ENCODE results near the gene C3orf20.
"Not testable (repeated sequence)": the region's sequence is repeated elsewhere in the genome, so short reads cannot be mapped to it uniquely, and the experiment has no call there.

Gene C3orf20

DNA sequence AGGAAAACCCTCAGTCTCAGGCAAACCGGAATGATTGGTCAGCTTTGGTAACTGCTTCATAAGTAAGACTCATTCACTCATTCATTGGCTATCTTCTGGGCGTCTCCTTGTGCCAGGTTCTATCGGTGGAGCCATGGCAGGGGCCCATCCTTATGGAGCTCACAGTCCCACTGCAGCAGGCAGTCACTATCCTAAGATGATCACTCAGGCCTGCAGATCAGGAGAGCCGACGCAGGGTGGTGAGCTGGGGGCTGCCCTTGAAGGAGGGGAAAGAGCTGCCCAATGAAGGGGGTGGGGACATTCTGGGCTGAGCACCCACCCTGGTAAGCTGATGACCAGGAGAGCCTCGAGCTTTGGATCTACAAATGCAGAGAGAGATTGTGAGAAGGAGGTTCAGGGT, 123.3 kb downstream of the C3orf20 start:
- no peak for DNase-seq (ENCODE audit: low spot score)

DNA sequence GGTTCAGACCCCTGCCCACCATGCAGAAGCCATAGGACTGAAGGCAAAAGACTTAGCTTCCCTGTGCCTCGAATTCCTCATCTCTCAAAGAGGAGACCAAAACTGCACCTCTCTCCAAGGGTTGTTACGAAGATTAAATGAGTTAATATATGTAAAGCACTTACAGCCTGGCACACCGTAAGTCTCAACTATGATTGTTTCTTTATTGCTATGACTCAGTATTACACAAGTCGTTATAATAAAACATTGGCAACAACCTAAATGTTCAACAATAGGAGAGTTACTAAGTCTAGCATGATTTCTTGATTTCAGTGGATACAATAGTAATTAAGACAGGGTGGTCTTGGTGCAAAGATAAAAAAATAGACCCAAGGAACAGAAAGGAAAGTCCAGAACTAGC, 124.2 kb downstream of the C3orf20 start:
- no peak for DNase-seq (ENCODE audit: low spot score)

DNA sequence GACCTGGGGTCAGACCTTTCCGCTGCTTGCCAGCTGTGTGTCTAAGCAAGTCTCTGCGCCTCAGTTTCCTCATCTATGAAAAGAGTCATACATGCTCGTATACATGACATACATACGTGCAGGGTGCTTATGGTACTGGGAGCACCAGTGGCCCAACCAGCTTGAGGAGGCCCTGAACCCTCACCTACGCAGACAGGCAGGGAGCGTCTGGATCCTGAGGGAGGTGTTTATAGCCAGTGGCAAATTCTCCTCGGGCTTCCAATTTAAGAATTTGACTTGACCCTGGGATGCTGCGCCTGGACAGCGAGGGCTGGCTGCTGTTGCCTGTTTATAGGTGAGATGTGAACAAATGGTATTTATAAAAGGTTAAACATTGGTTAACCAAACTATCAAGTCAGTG, 126.1 kb downstream of the C3orf20 start:
- DNase-seq (ENCODE audit: low spot score), result no peak

DNA sequence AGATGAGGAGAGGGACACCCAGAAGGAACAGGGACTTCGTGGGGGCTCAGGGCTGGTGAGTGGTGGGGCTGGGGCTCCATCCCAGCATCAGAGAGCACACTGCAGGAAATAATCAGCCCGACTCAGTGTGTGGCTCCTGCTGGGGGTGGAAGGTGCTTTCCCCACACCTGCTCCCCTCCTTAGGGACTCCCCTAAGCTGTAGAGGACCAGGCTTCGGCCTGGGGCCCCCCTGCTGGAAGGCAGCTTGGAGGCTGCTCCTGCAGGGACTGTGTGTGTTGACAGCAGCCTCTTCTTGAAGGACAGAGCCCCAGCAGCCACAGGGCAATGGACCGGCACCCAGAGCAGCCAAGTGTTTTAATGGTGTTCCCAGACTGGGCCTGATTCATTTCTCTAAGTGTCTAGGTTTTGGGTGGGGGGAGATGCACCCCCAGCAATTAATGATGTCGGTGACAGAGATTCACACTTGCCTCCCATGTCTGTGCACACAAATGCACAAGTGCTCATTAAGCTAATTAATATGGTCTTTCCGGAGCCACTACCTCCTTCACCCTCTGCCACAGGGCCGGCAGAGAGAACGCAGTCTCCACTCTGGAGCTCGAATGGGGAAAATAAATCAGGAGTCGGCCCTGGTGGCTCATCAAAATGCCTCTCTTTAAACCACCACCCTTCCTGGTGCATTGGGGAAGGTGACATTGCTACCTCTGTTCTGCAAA, 126.9 kb downstream of the C3orf20 start:
- DNase-seq (ENCODE audit: low spot score), result no peak

DNA sequence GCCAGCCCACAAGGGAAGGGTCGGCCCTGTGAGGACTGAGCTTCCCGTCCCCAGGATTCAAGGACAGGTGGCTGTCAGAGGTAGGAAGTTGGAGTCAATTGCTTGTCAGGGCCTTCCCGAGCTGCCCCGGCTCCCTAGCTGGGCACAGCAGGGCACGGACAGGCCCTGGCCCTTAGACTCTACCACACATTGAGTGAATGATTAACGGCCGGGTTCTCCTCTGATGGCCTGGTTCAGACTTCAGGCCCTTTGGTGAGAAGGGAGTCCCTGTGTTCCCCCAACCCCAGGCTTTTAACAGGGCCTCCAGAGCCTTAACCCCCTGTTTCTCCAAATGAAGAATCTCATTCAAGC, 127.4 kb downstream of the C3orf20 start:
- DNase-seq (ENCODE audit: low spot score), result no peak

DNA sequence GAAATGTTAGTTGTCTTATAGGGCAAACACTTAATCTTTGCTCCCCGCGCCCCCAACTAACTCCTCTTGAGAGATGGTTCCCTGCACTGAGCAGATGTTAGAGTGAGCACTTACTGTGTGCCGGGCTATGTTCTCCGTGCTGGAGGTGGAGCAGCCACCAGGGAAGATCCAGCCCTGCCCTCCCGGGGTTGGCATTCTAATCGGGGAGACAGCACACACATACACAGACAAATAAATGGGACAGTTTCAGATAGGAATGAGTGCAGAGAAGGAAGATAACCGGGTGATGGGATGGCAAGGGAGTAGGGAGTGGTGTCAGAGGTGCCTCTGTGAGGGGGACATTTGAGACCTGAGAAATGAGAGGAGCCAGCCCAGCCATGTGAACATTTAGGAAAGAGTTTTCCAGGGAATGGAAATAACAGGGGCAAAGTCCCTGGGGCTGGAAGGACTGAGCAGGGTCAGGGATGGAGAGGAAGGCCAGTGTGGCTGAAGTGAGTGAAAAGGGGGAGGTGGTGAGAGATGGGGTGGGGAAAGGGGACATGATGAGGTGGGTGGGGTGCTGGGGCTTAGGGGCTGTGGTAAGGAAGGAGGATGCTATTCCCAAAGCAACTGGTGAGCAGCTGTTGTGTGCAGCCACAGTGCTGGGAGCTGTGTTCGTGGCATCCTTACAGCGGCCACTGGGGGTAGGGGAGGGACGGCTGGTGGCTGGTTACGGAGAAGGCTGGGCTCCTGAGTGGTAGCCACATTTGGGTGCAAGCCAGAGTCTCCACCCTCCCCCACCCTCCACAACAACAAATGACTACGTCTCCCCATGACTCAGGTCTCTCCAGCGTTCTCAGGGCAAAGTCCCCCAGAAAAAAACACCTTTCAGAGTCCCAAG, 128.4 kb downstream of the C3orf20 start:
- no peak for DNase-seq (ENCODE audit: low spot score)

DNA sequence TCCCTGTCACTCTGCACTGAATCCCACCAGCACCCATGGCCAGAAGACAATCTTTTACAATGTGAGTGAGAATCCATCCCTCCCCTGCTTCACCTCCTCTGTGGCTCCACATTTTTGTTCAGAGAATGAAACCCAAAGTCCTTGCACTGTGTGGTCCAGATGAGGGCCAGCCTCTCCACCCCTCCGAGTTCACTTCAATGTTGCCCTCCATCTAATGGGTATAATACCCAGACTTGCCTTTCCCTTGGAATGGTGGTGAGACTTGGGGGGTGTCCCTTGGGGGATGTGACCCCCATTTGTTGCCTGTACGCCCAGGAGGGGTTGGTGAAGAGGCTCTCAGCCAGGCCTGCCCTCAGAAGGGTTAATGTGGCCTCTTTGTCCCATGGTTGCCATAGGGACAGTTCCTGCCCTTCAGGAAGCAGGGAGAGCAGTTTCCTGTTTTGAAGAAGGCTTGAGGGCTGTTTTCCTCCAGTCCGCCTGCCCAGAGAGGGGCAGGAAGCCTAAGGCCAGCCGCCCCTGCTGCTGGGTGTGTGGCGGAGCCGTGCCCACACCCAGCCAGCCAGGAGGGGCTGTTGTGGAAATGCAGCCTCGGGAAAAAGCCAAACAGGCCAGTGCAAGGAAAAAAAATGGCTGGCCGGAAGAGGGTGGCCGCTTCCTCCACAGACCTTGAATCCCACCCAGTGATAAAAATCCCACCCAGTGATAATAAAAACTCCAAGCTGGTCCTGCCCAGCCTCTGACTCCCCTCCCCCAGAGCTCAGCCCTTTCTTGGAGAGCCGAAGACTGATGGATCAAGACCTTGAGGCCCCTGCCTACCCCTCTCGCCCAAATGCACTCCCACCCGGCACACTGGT, 129.3 kb downstream of the C3orf20 start:
- DNase-seq (ENCODE audit: low spot score), result no peak

DNA sequence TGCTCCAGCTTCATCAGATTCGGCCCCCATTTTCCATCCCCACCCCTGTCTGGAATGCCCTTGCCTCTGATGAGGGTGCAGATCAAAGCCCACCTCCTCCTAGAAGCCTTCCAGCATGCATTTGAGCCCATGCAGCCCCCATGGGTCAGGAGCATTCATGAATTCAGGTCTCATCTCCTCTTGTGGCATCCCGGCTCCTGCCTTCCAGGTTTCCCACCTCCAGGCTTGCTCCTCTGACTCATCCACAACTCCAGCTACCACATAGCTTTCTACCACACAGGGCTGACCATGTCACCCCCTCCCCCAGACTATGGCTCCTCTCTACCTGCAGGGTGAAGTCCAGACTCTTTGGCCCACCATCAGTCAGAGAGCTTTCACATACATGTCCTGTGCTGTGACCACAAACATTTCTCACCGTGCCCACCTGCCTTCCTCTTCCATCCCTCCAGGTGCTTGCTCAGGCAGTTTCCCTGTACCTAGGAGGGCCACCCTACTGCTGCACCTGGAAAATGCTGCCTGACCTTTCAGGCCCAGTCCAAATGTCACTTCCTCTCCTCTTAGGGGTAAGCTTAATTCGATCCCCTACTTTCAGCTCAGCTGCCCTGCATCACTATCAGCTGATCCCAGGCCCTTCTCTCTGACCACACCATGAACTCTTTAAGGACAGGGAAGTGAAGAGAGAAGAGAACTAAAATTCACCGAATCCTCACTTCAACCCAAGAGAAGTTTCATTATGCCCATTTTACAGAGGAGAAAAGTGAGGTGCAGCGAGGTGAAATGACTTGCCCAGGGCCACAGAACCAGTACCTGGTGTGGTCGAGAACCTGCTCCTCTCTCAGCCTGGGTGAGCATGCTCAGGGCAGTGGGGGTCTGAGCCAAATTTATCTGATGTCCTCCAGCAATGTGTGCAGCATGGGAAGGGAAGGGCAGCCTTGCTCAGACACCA, 130.2 kb downstream of the C3orf20 start:
- DNase-seq (ENCODE audit: low spot score), result no peak

DNA sequence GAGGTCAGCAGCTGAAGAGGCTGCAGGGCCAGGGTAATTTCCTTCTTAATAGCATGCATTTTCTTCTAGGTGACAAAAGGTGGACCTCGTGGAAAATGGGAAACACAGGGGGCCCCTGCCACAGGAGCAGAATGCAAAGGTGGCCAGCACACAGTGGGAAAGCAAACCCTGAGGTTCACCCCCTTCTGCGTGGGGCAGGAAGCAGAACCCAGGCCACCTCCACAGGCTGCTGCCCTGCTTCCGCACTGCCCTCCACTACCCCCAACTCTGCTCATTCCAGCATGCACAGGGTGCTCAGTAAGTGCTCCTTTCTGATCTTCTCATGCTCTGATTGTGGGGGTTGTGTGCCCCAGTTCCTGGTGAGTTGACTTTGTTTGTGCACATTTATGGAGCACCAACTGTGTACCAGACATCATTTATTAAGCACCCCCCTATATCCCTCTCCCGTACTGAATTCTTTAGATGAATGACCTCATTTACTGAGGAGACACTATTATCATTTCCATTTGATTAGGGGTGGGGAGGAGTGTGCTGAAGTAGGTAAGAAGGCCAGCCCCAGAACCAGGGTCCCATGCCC, 131.1 kb downstream of the C3orf20 start:
- DNase-seq (ENCODE audit: low spot score), result no peak

DNA sequence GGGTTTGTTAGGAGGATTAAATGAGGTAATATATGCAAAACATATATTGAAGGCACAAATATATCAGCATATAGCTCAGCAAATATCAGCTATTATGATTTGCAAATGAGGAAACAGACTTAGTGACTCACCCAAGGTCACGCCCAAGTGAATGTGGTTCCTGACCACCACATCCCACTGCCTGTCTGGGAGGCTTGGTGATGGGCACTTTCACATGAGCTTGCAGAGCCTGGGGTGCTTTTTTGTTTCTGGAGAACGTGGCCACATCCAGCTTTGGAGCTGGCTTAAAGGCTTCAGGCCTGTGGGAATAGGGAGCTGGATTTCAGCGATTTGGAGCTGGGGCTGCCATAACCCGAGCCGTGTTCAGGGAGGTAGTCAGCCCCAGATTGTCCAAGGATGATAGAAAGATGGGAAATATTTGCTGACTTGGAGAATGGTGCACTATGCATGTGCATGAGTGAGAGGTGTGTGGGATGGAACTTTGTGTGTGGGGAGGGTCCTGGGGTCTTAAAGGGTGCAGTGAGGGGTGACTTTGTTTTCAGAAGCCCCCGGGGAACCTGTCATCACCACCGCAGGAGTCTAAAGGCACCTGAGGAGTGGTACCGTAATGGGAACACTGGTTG, 131.8 kb downstream of the C3orf20 start:
- no peak for DNase-seq (ENCODE audit: low spot score)

DNA sequence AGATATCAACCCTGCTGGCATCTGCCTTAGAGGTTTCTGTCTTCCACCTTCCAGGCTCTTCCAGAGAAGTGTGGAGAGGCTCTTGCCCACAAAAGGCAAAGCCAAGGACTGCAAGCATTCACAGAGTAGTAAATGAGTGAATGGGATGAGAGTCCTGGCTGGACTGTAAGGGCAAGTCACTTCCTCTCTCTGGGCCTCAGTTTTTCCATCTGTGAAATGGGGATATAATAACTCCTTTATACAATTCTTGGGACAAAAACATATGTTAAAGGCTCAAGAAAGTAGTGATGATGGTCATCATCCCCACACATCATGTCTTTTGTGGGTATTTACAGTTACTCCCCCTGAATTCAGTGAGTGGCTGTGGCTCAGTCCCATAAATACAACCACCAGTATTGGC, 133.1 kb downstream of the C3orf20 start:
- DNase-seq (ENCODE audit: low spot score), result no peak

DNA sequence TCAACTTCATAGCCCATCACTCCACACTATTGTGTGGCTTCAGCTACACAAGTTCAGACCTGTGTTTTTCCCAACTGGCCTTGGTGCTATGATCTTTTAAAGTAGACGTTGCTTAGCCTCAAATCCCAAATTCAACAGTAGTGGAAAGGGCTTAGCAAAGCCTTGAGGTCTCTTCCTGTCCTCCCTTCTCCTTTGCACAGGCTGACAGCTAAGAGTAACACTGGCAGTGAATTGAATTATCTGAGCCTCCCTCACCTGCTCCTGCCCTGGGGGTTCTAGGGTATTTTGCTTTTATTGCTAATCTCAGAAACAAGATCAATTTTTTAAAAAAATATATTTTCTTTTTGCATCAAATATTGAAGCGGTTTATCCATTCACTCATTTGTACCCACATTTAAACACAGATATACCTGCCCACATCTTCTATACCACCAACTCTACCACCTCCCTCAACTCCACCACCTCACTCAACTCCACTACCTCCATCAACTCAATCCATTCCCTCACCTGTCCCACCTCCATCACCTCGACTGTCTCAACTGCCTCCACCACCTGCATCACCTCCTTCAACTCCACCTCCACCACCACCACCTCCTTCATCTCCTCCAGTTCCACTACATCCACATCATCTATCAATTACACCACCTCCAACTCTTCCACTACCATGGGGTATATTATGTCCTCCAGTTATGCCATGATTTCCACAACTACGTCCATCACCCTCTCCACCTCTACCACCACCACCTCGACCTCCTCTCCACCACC, 133.7 kb downstream of the C3orf20 start:
- no peak for DNase-seq (ENCODE audit: low spot score)

DNA sequence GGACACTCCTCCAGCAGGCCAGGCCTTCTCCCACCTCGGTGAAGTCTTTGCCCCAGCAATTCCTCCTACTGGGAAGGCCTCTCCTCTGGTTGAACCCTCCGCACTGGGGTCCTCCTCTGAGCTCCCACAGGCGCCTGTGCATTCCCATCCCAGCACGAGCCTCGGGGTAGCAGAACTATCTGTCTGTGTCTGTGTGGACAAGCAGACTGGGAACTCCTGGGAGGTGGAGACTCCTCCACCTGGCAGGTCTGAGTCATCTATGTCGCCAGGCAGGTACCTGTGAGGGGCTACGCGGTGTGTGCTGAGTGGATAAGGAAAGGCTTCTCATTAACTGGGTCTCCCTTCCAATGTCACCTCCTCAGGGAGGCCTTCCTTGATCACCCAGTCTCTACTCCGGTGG, 134.7 kb downstream of the C3orf20 start:
- not testable (repeated sequence) for DNase-seq (ENCODE audit: low spot score)

DNA sequence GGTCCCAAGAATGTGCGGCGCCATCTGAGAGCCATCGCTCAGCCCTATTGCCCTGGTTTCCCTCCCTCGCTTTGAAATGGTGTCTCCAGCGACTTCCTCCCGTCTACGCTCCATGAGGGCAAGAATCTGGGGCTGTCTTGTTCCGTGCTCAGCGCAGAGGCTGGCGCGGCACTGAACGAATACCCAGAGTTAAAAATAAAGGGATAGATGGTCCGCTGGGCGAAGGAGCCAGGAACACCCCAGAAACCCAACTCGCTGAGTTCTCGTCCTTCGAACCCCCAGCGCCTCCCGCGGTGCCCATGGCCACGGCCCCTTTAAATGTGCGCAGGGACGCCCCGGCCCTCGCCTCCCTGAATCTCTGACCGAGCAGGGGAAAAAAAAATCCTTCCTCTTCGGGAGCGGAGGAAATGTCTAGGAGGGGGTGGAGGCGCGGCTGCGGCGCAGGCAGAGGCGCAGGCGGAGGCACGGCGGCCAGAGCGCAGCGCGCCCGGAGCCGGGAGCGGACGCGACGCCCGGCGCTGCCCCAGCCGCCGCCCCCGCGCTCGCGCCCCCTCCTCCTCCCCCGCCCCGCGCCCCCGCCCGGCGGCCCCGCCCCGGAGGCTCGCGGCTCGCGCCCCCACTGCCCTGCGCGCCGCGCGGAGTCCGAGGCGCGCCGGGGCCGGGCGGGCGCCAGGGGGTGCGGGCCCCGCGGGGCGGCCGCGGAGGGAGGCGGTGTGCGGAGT, 135.3 kb downstream of the C3orf20 start:
- DNase-seq (ENCODE audit: low spot score), result peak; percentile 48

DNA sequence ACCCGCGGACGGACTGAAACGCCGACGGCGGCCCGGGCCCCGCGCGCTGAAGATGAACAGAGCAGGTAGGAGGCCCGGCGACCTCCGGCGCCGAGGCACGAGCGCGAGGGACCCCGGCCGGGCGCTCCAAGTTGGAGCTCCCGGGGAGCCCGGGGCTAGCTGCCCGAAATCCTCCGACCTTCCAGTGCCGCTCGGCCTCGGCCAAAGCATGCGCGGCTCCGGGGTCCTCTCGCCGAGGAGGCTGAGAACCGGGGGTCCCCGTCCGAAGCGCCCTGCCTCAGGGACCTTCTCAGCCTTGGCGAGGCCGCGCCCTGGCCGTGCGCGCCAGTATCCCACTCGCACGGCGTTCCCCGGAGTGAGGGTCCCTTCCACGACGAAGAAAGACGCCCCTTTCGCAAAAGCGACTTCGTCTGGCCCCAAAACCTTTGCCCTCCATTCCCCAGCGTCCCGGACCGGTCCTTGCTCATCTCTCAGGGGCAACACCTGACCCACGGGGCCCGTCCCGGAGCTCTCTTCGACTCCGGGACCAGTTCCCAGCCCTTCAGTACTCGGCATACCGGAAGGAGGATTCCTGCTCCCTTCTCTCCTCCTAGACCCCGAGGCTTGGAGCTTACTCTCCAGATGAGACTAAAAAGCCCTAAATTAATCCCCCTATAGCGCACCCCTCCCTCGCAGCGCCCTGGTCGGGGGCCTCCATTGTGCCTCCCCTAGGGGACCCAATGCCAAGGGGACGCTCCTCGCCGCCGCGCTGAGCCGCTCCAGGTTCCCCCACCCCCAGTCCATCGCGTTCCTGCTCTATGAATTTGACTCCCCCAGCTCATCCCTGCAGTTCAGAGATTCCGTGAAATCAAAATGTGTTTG, 136.1 kb downstream of the C3orf20 start:
- no peak for DNase-seq (ENCODE audit: low spot score)

DNA sequence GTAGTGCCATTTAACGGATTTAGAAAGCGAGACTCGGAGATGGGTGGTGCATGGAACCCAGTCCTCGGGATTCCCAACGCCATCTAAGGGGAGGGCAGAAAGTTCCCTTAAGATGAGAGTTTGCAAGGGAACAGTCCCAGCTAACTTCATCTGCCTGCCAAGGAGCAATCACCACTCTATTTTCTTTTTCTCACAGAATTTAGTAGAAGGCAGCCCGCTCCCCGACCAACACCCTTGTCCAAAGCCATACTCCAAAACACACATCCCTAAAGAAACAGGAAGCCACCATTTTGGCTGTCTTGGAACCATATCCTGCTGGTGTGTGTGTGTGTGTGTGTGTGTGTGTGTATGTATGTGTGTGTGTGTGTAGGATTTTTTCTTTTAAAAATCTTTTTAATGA, 136.7 kb downstream of the C3orf20 start:
- no peak for DNase-seq (ENCODE audit: low spot score)

DNA sequence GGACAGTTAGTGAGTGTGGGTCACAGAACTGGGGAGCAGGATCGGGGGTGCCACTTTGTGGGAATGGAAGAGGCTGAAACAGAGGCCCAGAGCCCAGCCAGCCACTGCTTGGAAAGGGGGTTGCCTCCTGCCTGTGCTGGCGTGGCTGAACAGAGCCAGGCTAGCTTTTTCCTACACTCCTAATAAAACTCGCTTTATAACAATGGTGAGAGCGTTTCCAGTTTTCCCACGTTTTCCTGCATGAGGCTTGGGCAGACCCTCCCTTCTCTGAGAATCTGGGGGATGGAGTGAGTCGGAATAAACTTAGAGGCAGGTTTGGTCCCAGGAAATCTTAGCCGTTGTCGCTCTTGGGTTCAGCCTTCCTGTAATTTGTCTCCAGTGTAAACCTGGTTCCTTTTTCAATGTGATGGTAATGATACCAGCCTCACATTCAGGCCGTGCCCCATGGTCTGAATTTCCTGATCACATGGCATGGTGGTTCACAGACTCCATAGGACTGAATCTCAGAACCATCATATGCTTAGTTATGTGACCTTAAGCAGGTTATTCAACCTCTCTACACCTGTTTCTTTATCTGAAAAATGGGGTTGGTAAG, 137.4 kb downstream of the C3orf20 start:
- no peak for DNase-seq (ENCODE audit: low spot score)

DNA sequence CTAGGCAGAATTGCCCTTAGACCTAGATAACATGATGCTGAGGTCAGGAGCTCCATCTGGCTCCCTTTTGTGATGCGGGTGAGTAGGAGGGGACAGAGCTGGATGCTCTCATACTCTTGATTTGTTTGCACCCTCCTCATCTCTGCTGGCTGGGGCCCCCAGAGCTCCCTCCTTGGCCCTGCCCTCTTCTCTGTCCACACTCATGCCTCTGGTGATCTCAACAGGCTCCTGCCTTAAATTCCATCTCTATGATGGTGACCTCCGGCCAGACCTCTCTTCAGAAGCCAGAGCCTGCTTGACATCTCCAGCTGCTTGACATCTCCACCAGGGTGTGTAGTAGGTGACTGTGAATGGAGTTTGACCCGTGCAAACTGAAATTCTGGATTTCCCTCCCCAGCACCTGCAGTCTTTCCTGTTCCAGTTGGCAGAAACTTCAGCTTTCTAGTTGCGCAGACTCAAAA, 139.5 kb downstream of the C3orf20 start:
- DNase-seq (ENCODE audit: low spot score), result no peak

Data from GM03348 (cell line).